Upper lobe of left lung (tissue), 6 donors: ENCODE measurements around the gene DLGAP1. TPM values are rescaled to one million over a fixed set of nuclear protein-coding genes. Genes with fewer than 3 reads are reported as not detected.

ENCODE experiments used
- ATAC-seq, 2 donors: fragments of 200-7000 bp; cut with Tn5 transposase; one replicate each; pipeline ENCODE4 v1.9.1; 2022; ENCODE audit warnings: mild to moderate bottlenecking in 2 of 2, moderate library complexity in 2 of 2; ENCODE audit not compliant: low FRiP score in 2 of 2
- DNase-seq, 2 donors: peaks; one replicate each; pipeline ENCODE4 v3.0.0-alpha.2; 2019 to 2020
- H3K27ac ChIP-seq, 4 donors: fragments of 200-600 bp; sonication (generic); one replicate each; pipeline ENCODE4 v1.5.1; 2016 to 2019
- H3K27me3 ChIP-seq, 4 donors: fragments of 200-600 bp; sonication (generic); one replicate each; pipeline ENCODE4 v1.5.1; 2017 to 2019
- H3K36me3 ChIP-seq, 4 donors: fragments of 200-600 bp; sonication (generic); one replicate each; pipeline ENCODE4 v1.5.1; 2016 to 2019
- H3K4me1 ChIP-seq, 4 donors: fragments of 200-600 bp; sonication (generic); one replicate each; pipeline ENCODE4 v1.5.1; 2018 to 2019
- H3K4me3 ChIP-seq, 4 donors: fragments of 200-600 bp; sonication (generic); one replicate each; pipeline ENCODE4 v1.5.1; 2017 to 2019; ENCODE audit warnings: mild to moderate bottlenecking in 2 of 4, moderate library complexity in 1 of 4
- H3K9me3 ChIP-seq, 4 donors: fragments of 200-600 bp; sonication (generic); one replicate each; pipeline ENCODE4 v1.5.1; 2018 to 2019
- CTCF ChIP-seq, 6 experiments: fragments of 450-650 bp in 4 of 6; fragments of 200-600 bp in 2 of 6; sonication (generic) in 2 of 6; IDR thresholded peaks; one replicate each; pipeline ENCODE4 v1.5.1; 2016 to 2019; ENCODE audit warnings: antibody characterized with exemption in 6 of 6
- EP300 ChIP-seq, 4 donors: sonication (generic); formaldehyde crosslinking; IDR thresholded peaks; one replicate each; pipeline ENCODE4 v1.5.1; 2017; ENCODE audit warnings: antibody characterized with exemption in 4 of 4, control low read depth in 2 of 4
- POLR2A ChIP-seq, 4 donors: fragments of 450-650 bp; IDR thresholded peaks; one replicate each; pipeline ENCODE4 v1.5.1; 2016 to 2017; ENCODE audit warnings: antibody characterized with exemption in 4 of 4, mild to moderate bottlenecking in 2 of 4
- POLR2AphosphoS5 ChIP-seq, 2 donors: sonication (generic); formaldehyde crosslinking; IDR thresholded peaks; one replicate each; pipeline ENCODE4 v1.5.1; 2017; ENCODE audit warnings: antibody characterized with exemption in 2 of 2
- WGBS, 2 donors: methylation state at CpG; one replicate each; pipeline ENCODE4 v1.1.5; 2017 to 2018; 5-methylcytosine and 5-hydroxymethylcytosine counted together
- total RNA-seq, 6 donors: library from RNA; depleted of rRNA in 4 of 6; stranded (reverse); fragments of >200 nt in 4 of 6; gene quantifications; one replicate each; pipeline versions ENCODE4 v1.1.0 to v1.2.1, GENCODE V29; 2016 to 2021
- donor health status: DM: no; HTN: no; CAD: no; lungs with moderate emphysema.
- donor health status: DM: no; HTN: yes; CAD: no; lungs with severe emphysema.

The DLGAP1 gene
- total RNA-seq, 6 donors from 2014 or later, result 2.1 to 4.6 (median 3.6) TPM

DNA sequence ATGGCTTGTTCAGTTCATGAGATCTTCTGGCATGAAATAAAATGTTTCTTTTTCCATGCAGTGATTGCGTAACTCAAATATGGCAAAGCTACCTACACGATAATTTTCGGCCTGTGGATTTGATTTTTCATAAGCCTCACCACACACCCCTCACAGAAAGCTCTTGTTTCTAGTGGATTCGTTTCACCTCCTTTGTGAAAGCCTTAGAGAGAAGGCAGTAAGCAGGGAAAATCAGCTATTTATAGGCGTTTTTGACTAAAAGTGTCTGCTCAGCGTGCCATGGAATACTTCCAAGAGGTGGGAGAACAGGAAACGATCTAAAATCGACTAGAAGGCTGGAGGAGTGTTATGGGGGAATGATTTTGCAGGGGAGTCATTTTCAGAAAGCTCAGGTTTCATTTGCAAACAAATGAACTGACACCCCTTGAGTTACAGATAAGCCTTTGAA lies 587.2 kb downstream of the DLGAP1 start:
- no peak for DNase-seq
- H3K4me1 ChIP-seq, result peaks cover 0 to 4% (median 0%) of the 10 kb centered on the region in 4 donors
- no peak overlapping the region for H3K4me3 ChIP-seq
- no peaks in the 10 kb centered on the region for H3K36me3 ChIP-seq
- no peaks in the 10 kb centered on the region for H3K9me3 ChIP-seq
- WGBS, 2 donors, result 45 to 48% methylated on average over 8 of the region's 8 CpGs
- TF ChIP-seq CTCF (IDR thresholded peaks at IDR 0.05) (no peak), EP300 (IDR thresholded peaks at IDR 0.05) (no peak), POLR2A (IDR thresholded peaks at IDR 0.05) (no peak), POLR2AphosphoS5 (IDR thresholded peaks at IDR 0.05) (no peak)
- H3K27ac ChIP-seq, result no peak overlapping the region
- no peaks in the 10 kb centered on the region for H3K27me3 ChIP-seq
- ATAC-seq, result no peak

- no peak for ATAC-seq
- Histone ChIP-seq H3K4me1 (peaks cover 0 to 4% (median 0%) of the 10 kb centered on the region in 4 donors), H3K4me3 (no peak overlapping the region), H3K27ac (no peak overlapping the region), H3K36me3 (no peaks in the 10 kb centered on the region), H3K9me3 (no peaks in the 10 kb centered on the region), H3K27me3 (no peaks in the 10 kb centered on the region)
- WGBS, 2 donors, result 72 to 79% methylated on average over 3 of the region's 3 CpGs
- DNase-seq, result no peak
- TF ChIP-seq POLR2AphosphoS5 (IDR thresholded peaks at IDR 0.05) (no peak), CTCF (IDR thresholded peaks at IDR 0.05) (no peak), POLR2A (IDR thresholded peaks at IDR 0.05) (no peak), EP300 (IDR thresholded peaks at IDR 0.05) (no peak)
Observed at GRCh38 chr18:3867236-3867635, 587.9 kb downstream of the DLGAP1 start.

GRCh38 chr18:3864669-3865298 lies 590.3 kb downstream of the DLGAP1 start:
- 93 to 97% methylated on average over 4 of the region's 4 CpGs for WGBS, 2 donors
- Histone ChIP-seq H3K9me3 (no peaks in the 10 kb centered on the region), H3K36me3 (no peaks in the 10 kb centered on the region), H3K27me3 (no peaks in the 10 kb centered on the region), H3K4me3 (no peak overlapping the region), H3K4me1 (peaks cover 0 to 4% (median 0%) of the 10 kb centered on the region in 4 donors), H3K27ac (no peak overlapping the region)
- TF ChIP-seq CTCF (IDR thresholded peaks at IDR 0.05), result no peak
- no peak for TF ChIP-seq EP300 (IDR thresholded peaks at IDR 0.05)
- TF ChIP-seq POLR2A (IDR thresholded peaks at IDR 0.05), result no peak
- no peak for TF ChIP-seq POLR2AphosphoS5 (IDR thresholded peaks at IDR 0.05)
- no peak for ATAC-seq
- DNase-seq, result no peak

- TF ChIP-seq POLR2A (IDR thresholded peaks at IDR 0.05) (no peak), CTCF (IDR thresholded peaks at IDR 0.05) (no peak), POLR2AphosphoS5 (IDR thresholded peaks at IDR 0.05) (no peak), EP300 (IDR thresholded peaks at IDR 0.05) (no peak)
- no peak overlapping the region for H3K4me3 ChIP-seq
- DNase-seq (peak in 1 of 2 donors; percentile 32), ATAC-seq (no peak)
- H3K36me3 ChIP-seq, result no peaks in the 10 kb centered on the region
- 68 to 73% methylated on average over 4 of the region's 4 CpGs for WGBS, 2 donors
- no peaks in the 10 kb centered on the region for H3K27me3 ChIP-seq
- H3K27ac ChIP-seq, result no peak overlapping the region
- H3K4me1 ChIP-seq, result peaks cover 0 to 4% (median 0%) of the 10 kb centered on the region in 4 donors
- H3K9me3 ChIP-seq, result no peaks in the 10 kb centered on the region
Observed at GRCh38 chr18:3863593-3863992, 591.5 kb downstream of the DLGAP1 start.

GRCh38 chr18:3863006-3863405 lies 592.1 kb downstream of the DLGAP1 start:
- WGBS, 2 donors, result 65% methylated on average over 4 of the region's 4 CpGs
- DNase-seq, result no peak
- ATAC-seq, result no peak
- H3K36me3 ChIP-seq, result no peaks in the 10 kb centered on the region
- H3K4me3 ChIP-seq, result no peak overlapping the region
- peaks cover 0 to 3% (median 0%) of the 10 kb centered on the region in 4 donors for H3K4me1 ChIP-seq
- no peaks in the 10 kb centered on the region for H3K27me3 ChIP-seq
- no peak overlapping the region for H3K27ac ChIP-seq
- H3K9me3 ChIP-seq, result no peaks in the 10 kb centered on the region
- no peak for TF ChIP-seq POLR2A (IDR thresholded peaks at IDR 0.05)
- no peak for TF ChIP-seq CTCF (IDR thresholded peaks at IDR 0.05)
- TF ChIP-seq EP300 (IDR thresholded peaks at IDR 0.05), result no peak
- no peak for TF ChIP-seq POLR2AphosphoS5 (IDR thresholded peaks at IDR 0.05)
